ENCODE data around the gene WIZ.

DNA sequence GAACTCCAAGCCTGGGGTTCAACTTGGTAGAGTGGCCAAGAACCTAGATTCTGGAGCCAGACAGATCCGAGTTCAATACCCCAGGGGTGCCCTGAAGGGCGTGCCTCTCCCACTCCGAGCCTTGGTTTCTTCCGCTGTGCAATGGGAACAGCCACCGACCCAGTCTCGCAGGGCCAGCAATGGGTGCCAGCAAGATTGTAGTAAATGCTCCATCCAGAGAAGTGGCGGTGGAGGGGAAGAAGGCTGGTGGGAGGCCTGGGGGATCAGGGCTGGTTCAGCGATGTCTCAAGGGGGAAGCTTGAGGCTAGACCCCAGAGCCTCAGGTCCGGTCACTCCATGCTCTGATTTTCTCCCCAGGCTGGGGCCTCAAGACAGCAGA, 4.5 kb downstream of the WIZ start:
- TF ChIP-seq, protein P1, sequence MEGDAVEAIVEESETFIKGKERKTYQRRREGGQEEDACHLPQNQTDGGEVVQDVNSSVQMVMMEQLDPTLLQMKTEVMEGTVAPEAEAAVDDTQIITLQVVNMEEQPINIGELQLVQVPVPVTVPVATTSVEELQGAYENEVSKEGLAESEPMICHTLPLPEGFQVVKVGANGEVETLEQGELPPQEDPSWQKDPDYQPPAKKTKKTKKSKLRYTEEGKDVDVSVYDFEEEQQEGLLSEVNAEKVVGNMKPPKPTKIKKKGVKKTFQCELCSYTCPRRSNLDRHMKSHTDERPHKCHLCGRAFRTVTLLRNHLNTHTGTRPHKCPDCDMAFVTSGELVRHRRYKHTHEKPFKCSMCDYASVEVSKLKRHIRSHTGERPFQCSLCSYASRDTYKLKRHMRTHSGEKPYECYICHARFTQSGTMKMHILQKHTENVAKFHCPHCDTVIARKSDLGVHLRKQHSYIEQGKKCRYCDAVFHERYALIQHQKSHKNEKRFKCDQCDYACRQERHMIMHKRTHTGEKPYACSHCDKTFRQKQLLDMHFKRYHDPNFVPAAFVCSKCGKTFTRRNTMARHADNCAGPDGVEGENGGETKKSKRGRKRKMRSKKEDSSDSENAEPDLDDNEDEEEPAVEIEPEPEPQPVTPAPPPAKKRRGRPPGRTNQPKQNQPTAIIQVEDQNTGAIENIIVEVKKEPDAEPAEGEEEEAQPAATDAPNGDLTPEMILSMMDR (IDR thresholded peaks at IDR 0.05) = no peak
- TF ChIP-seq POLR2A (IDR thresholded peaks at IDR 0.05) = no peak
